Measurements from ENCODE around the gene ZP2.

GRCh38 chr16:21167929-21168602, 43.3 kb downstream of the ZP2 start:
- no peak for TF ChIP-seq EP300 (IDR thresholded peaks at IDR 0.05)
- TF ChIP-seq CTCF (IDR thresholded peaks at IDR 0.05), result no peak

Measured in ovary (tissue), 3 donors.